Measurements from ENCODE around the gene GLB1L.

DNA sequence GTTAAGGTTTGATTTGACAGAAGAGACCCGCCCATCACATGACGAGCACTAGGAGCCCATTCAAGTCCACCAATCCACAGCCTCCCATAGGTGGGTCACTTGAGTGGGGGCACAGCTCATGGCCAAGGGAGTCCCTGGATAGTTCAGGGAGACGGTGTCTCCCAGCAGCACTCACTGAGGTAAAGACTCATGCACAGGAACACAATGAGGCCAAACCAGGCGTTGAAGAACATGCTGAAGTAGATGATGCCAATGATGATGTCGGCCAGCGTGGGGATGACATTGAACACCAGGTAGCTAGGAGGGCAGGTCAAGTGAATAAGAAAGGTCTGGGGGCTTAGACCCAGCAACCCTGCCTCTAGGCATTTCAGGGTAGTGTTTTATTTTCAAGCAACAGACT is 30.5 kb downstream of the GLB1L start:
- TF ChIP-seq, protein P1, sequence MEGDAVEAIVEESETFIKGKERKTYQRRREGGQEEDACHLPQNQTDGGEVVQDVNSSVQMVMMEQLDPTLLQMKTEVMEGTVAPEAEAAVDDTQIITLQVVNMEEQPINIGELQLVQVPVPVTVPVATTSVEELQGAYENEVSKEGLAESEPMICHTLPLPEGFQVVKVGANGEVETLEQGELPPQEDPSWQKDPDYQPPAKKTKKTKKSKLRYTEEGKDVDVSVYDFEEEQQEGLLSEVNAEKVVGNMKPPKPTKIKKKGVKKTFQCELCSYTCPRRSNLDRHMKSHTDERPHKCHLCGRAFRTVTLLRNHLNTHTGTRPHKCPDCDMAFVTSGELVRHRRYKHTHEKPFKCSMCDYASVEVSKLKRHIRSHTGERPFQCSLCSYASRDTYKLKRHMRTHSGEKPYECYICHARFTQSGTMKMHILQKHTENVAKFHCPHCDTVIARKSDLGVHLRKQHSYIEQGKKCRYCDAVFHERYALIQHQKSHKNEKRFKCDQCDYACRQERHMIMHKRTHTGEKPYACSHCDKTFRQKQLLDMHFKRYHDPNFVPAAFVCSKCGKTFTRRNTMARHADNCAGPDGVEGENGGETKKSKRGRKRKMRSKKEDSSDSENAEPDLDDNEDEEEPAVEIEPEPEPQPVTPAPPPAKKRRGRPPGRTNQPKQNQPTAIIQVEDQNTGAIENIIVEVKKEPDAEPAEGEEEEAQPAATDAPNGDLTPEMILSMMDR (conservative IDR thresholded peaks at IDR 0.05; ENCODE audit: low read depth, low read length): no peak
- no peak for TF ChIP-seq EZH2 (IDR thresholded peaks at IDR 0.05; ENCODE audit: borderline replicate concordance, low read depth, low read length, poor library complexity, severe bottlenecking)
